Thymus (tissue), 11 donors: ENCODE results near the gene DESI1. TPM values are rescaled to one million over a fixed set of nuclear protein-coding genes. Genes with fewer than 3 reads are reported as not detected.
"Not testable (repeated sequence)": the region's sequence is repeated elsewhere in the genome, so short reads cannot be mapped to it uniquely, and the experiment has no call there.

Experiments used
- DNase-seq, 9 donors: peaks; one replicate each; pipeline ENCODE4 v3.0.0-alpha.2; 2013; ENCODE audit warnings: low spot score in 9 of 9, low read depth in 6 of 9, missing footprints in 1 of 9
- H3K27ac ChIP-seq, 2 donors: one replicate each; pipeline ENCODE4 v1.5.1; 2013; ENCODE audit warnings: control low read depth in 1 of 2, low read depth in 1 of 2, low read length in 1 of 2, mild to moderate bottlenecking in 1 of 2, moderate library complexity in 1 of 2
- H3K27me3 ChIP-seq, 2 donors: one replicate each; pipeline ENCODE4 v1.5.1; 2013; ENCODE audit warnings: low read length in 1 of 2; ENCODE audit not compliant: control insufficient read depth in 2 of 2, insufficient read depth in 1 of 2
- H3K36me3 ChIP-seq, 2 donors: one replicate each; pipeline ENCODE4 v1.5.1; 2013; ENCODE audit warnings: low read length in 1 of 2, mild to moderate bottlenecking in 1 of 2, moderate library complexity in 1 of 2; ENCODE audit not compliant: control insufficient read depth in 2 of 2, insufficient read depth in 2 of 2
- H3K4me1 ChIP-seq, 2 donors: one replicate each; pipeline ENCODE4 v1.5.1; 2013; ENCODE audit warnings: low read length in 2 of 2; ENCODE audit not compliant: control insufficient read depth in 2 of 2, insufficient read depth in 2 of 2
- H3K4me3 ChIP-seq, 2 donors: one replicate each; pipeline ENCODE4 v1.5.1; 2013; ENCODE audit warnings: low read length in 2 of 2, control low read depth in 1 of 2, mild to moderate bottlenecking in 1 of 2
- H3K9me3 ChIP-seq, 2 donors: one replicate each; pipeline ENCODE4 v1.5.1; 2013; ENCODE audit warnings: low read length in 1 of 2, mild to moderate bottlenecking in 1 of 2; ENCODE audit not compliant: control insufficient read depth in 2 of 2, insufficient read depth in 1 of 2
- WGBS: extraction: QIAGEN DNeasy Blood & Tissue Kit; methylation state at CpG from one replicate; pipeline ENCODE4 v1.1.7; 2013; 5-methylcytosine and 5-hydroxymethylcytosine counted together
- polyA plus RNA-seq: library from polyadenylated mRNA; stranded (reverse); fragments of 200-250 nt; gene quantifications from one replicate; pipeline ENCODE4 v1.2.3, GENCODE V29; 2013
- total RNA-seq: library from RNA; stranded (reverse); fragments of 120-200 nt; gene quantifications from one replicate; pipeline ENCODE4 v1.2.4, GENCODE V29; 2013
- donor health status: healthy.

Gene DESI1
- total and polyA plus RNA-seq, 2 donors, result 11.9 to 14.6 TPM

DNA sequence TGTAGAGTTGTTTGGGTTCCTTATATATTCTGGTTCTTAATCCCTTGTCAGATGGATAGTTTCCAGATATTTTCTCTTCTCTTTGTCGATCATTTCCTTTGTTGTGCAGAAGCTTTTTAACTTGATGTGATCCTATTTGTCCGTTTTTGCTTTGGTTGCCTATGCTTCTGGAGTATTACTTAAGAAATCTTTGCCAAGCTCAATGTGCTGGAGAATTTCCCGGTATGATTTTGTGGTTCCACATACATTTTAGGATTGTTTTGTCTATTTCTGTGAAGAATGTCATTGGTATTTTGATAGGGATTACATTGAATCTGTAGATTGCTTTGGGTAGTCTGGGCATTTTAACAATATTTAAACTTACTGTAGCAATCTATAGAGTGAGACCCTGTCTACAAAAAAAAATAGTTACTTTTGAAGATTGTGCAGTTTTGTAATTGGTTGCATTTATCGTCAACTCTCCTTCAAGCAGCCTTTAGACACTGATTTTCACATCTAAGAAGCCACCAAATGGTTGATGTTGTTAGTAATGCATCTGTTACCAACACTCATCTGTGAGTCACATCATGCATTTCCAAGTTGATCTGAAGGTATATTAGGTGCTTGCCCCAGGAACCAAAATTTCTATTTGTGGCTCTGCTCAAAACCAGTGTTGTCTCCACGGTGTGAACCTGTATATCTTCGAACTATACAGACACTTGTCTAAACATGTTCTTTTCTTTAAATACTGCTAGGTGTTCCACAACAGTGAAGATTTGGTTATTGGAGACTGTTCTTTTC lies 21.7 kb upstream of the DESI1 start:
- H3K27ac ChIP-seq, result no peak overlapping the region
- no peaks in the 10 kb centered on the region for H3K4me1 ChIP-seq
- no peaks in the 10 kb centered on the region for H3K9me3 ChIP-seq
- no peaks in the 10 kb centered on the region for H3K27me3 ChIP-seq
- peaks cover 64 to 84% of the 10 kb centered on the region in 2 donors for H3K36me3 ChIP-seq
- H3K4me3 ChIP-seq, result no peak overlapping the region
- no peak for DNase-seq
- 97% methylated on average over 6 of the region's 6 CpGs for WGBS

DNA sequence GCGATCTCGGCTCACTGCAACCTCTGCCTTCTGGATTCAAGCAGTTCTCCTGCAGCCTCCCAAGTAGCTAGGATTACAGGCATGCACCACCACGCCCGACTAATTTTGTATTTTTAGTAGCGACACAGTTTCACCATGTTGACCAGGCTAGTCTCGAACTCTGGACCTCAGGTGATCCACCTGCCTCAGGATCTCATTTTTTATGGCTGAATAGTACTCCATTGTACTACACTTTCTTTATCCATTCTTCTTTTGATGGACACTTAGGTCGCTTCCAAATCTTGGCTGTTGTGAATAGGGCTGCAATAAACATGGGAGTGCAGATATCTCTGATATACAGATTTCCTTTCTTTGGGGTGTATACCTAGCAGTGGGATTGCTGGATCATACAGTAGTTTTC lies 21.0 kb upstream of the DESI1 start:
- Histone ChIP-seq H3K36me3 (peaks cover 66 to 85% of the 10 kb centered on the region in 2 donors), H3K27me3 (no peaks in the 10 kb centered on the region), H3K4me3 (no peak overlapping the region), H3K27ac (no peak overlapping the region), H3K4me1 (no peaks in the 10 kb centered on the region), H3K9me3 (no peaks in the 10 kb centered on the region)
- DNase-seq, result no peak
- over 99% methylated on average over 7 of the region's 7 CpGs for WGBS

DNA sequence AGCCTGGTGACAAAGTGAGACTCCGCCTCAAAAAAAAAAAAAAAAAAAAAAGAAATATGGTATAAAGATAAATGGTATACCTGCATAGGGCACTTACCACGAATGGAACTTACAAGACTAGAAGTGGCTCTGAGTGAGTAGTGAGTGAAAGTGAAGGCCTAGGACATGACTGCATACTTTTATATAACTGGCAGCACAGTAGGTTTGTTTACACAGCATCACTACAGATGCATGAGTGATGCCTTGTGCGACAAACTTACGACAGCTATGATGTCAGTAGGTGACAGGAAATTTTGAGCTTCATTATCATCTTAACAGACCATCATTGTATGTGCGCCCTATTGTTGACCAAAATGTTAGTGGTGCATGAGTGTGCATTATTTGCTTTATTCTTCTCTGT lies 17.9 kb upstream of the DESI1 start:
- Histone ChIP-seq H3K4me3 (no peak overlapping the region), H3K27ac (no peak overlapping the region), H3K9me3 (no peaks in the 10 kb centered on the region), H3K36me3 (peaks cover 74 to 89% of the 10 kb centered on the region in 2 donors), H3K27me3 (no peaks in the 10 kb centered on the region), H3K4me1 (no peaks in the 10 kb centered on the region)
- no peak for DNase-seq
- 98% methylated on average over 5 of the region's 5 CpGs for WGBS

DNA sequence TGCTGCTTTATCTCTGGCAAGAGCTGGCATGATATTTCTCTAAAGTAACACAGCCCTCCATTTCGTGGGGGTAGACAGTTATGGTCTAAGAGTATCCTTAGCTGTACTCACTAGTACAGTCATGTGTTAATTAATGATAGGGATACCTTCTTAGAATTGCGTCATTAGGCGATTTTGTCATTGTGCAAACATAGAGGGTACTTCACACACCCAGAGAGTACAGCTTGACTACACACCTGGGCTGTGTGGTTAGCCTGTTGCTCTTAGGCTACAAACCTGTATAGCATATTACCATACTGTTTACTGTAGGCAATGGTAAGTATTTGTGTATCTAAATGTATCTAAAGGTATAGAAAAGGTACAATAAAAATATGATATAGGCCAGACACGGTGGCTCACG lies 17.3 kb upstream of the DESI1 start:
- Histone ChIP-seq H3K4me1 (no peaks in the 10 kb centered on the region), H3K4me3 (no peak overlapping the region), H3K27me3 (no peaks in the 10 kb centered on the region), H3K27ac (no peak overlapping the region), H3K36me3 (peaks cover 70 to 90% of the 10 kb centered on the region in 2 donors), H3K9me3 (no peaks in the 10 kb centered on the region)
- no peak for DNase-seq
- over 99% methylated on average over 5 of the region's 5 CpGs for WGBS

DNA sequence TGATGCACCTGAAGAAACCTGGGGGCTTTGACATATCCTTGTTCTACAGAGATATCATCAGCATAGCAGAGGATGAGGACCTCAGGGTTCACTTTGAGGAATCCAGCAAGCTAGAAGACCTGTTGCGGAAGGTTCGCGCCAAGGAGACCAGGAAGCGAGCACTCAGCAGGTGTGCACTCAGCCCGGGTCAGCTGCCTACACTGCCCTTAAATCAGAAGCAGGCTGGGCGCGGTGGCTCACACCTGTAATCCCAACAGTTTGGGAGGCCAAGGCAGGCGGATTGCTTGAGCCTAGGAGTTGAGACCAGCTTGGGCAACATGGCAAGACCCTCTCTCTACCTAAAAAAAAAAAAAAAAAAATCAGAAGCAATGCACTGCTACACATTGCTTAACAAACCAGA lies 16.8 kb upstream of the DESI1 start:
- 96% methylated on average over 8 of the region's 8 CpGs for WGBS
- peaks cover 65 to 86% of the 10 kb centered on the region in 2 donors for H3K36me3 ChIP-seq
- not testable (repeated sequence) for H3K9me3 ChIP-seq, H3K27ac ChIP-seq, DNase-seq, H3K27me3 ChIP-seq, H3K4me1 ChIP-seq, H3K4me3 ChIP-seq

DNA sequence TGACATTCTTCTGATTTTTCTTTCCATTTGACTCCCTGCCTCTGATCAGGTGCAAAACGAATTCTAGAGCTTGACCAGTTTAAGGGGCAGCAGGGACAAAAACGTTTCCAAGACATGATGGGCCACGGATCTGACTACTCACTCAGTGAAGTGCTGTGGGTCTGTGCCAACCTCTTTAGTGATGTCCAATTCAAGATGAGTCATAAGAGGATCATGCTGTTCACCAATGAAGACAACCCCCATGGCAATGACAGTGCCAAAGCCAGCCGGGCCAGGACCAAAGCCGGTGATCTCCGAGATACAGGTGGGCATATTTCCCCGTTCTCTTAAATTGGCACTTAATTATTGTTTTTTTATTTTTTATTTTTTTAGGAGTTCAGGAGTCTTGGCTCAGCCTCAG lies 15.6 kb upstream of the DESI1 start:
- Histone ChIP-seq H3K27me3 (no peaks in the 10 kb centered on the region), H3K27ac (no peak overlapping the region), H3K9me3 (no peaks in the 10 kb centered on the region), H3K4me1 (no peaks in the 10 kb centered on the region), H3K4me3 (no peak overlapping the region), H3K36me3 (peaks cover 64 to 74% of the 10 kb centered on the region in 2 donors)
- WGBS, result 94% methylated on average over 7 of the region's 7 CpGs
- no peak for DNase-seq

DNA sequence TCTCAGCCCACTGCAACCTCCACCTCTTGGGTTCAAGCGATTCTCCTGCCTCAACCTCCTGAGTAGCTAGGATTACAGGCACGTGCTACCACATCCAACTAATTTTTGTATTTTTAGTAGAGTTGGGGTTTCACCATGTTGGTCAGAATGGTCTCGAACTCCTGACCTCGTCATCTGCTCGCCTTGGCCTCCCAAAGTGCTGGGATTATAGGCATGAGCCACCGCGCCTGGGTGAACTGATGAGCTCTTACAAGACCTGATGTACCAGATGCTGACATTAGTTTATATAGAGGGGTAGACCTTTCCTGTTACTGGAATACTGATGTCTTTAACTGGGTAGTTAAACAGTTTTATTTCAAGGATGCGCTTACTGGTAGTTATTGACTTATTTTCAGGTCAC lies 13.8 kb upstream of the DESI1 start:
- not testable (repeated sequence) for H3K27me3 ChIP-seq, H3K27ac ChIP-seq, H3K4me3 ChIP-seq, H3K4me1 ChIP-seq, H3K9me3 ChIP-seq, DNase-seq
- H3K36me3 ChIP-seq, result peaks cover 61 to 65% of the 10 kb centered on the region in 2 donors
- 97% methylated on average over 8 of the region's 8 CpGs for WGBS

DNA sequence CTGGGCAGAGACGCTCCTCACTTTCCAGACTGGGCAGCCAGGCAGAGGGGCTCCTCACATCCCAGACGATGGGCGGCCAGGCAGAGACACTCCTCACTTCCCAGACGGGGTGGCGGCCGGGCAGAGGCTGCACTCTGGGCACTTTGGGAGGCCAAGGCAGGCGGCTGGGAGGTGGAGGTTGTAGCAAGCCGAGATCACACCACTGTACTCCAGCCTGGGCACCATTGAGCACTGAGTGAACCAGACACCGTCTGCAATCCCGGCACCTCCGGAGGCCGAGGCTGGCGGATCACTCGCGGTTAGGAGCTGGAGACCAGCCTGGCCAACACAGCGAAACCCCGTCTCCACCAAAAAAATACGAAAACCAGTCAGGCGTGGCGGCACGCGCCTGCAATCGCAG lies 10.8 kb upstream of the DESI1 start:
- not testable (repeated sequence) for H3K4me3 ChIP-seq, H3K27ac ChIP-seq, H3K4me1 ChIP-seq, DNase-seq, H3K27me3 ChIP-seq, H3K9me3 ChIP-seq
- 94% methylated on average over 11 of the region's 23 CpGs for WGBS
- peaks cover 53 to 66% of the 10 kb centered on the region in 2 donors for H3K36me3 ChIP-seq

DNA sequence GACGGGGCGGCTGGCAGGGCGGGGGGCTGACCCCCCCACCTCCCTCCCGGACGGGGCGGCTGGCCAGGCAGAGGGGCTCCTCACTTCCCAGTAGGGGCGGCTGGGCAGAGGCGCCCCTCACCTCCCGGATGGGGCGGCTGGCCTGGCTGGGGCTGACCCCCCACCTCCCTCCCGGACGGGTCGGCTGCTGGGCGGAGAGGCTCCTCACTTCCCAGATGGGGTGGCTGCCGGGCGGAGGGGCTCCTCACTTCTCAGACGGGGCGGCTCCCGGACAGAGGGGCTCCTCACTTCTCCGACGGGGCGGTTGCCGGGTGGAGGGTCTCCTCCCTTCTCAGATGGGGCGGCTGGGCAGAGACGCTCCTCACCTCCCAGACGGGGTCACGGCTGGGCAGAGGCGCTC lies 10.3 kb upstream of the DESI1 start:
- H3K4me1 ChIP-seq, result not testable (repeated sequence)

More for the DNA sequence above, 10.3 kb upstream of the DESI1 start:
- not testable (repeated sequence) for H3K27ac ChIP-seq, H3K9me3 ChIP-seq, DNase-seq, H3K4me3 ChIP-seq, H3K27me3 ChIP-seq
- peaks cover 52 to 63% of the 10 kb centered on the region in 2 donors for H3K36me3 ChIP-seq
- 97% methylated on average over 25 of the region's 28 CpGs for WGBS
